Fibroblast of mammary gland (primary cell): ENCODE data around the gene CCHCR1.

ENCODE experiments used
- DNase-seq: peaks from one replicate; pipeline ENCODE4 v3.0.0-alpha.2; 2010; ENCODE audit warnings: low read depth
- H3K4me3 ChIP-seq: 2 replicates; pipeline ENCODE4 v1.5.1; 2011; ENCODE audit warnings: low read depth, mild to moderate bottlenecking, low read length, moderate library complexity; ENCODE audit not compliant: control insufficient read depth
- TF ChIP-seq, protein P1 (sequence below): conservative IDR thresholded peaks from 2 replicates; pipeline ENCODE4 v1.5.1; 2011; ENCODE audit warnings: low read depth, low read length, inconsistent platforms; ENCODE audit not compliant: control insufficient read depth, insufficient read depth

CCHCR1 gene

DNA sequence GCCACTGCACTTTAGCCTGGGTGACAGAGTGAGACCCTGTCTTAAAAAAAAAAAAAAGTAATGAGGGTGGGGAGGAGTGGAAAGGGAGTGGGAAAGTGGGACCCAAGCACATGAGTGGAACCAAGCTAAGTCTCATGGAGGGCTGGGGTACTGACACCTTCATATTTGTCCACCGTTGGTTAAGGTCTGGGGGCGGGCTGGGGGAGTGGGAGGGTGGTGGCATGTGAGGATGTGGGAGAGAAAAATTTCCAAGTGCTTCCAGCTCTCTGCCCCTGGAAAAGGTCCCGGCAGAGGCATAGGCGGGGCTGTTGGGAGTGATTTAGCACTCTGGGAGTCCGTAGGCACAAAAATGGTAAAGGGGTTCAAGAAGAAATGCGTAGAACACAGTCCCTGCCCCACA is 24.8 kb downstream of the CCHCR1 start:
- H3K4me3 ChIP-seq = no peak overlapping the region
- no peak for DNase-seq
- TF ChIP-seq, protein P1, sequence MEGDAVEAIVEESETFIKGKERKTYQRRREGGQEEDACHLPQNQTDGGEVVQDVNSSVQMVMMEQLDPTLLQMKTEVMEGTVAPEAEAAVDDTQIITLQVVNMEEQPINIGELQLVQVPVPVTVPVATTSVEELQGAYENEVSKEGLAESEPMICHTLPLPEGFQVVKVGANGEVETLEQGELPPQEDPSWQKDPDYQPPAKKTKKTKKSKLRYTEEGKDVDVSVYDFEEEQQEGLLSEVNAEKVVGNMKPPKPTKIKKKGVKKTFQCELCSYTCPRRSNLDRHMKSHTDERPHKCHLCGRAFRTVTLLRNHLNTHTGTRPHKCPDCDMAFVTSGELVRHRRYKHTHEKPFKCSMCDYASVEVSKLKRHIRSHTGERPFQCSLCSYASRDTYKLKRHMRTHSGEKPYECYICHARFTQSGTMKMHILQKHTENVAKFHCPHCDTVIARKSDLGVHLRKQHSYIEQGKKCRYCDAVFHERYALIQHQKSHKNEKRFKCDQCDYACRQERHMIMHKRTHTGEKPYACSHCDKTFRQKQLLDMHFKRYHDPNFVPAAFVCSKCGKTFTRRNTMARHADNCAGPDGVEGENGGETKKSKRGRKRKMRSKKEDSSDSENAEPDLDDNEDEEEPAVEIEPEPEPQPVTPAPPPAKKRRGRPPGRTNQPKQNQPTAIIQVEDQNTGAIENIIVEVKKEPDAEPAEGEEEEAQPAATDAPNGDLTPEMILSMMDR = no peak

DNA sequence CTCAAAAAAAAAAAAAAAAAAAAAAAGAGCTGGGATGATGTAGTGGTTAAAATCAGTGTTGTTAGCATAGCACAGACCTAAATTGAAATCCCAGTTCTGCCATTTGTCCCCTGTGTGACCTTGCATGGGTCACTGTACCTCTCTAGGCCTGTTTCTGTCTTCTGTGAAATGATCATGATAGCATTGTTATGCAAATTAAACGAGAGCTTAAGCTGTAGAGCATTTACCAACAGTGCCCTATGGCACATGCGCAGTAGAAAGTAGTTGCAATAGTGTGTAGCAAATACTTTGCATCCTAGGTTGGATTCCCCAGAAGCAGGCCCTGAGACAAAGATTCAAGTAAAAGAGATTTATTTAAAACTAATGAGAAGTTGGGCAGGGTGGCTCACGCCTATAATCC is 26.0 kb downstream of the CCHCR1 start:
- TF ChIP-seq, protein P1 = no peak
- no peak overlapping the region for H3K4me3 ChIP-seq
- DNase-seq = no peak

DNA sequence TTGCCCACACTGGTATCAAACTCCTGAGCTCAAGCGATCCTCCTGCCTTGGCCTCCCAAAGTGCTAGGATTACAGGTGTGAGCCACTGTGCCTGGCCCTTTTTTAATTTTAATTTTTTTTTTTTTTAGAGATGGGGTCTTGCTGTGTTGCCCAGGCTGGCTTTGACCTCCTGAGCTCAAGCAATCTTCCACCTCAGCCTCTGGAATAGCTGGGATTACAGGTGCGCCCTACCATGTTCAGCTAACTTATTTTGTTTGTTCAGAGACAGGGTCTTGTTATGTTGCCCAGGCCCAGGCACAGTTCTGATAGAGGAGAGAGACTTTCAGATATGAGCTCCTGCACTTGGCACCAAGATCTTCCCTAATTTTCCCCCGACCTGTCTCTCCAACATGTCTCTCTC is 26.9 kb downstream of the CCHCR1 start:
- TF ChIP-seq, protein P1 = no peak
- H3K4me3 ChIP-seq = no peak overlapping the region
- no peak for DNase-seq

DNA sequence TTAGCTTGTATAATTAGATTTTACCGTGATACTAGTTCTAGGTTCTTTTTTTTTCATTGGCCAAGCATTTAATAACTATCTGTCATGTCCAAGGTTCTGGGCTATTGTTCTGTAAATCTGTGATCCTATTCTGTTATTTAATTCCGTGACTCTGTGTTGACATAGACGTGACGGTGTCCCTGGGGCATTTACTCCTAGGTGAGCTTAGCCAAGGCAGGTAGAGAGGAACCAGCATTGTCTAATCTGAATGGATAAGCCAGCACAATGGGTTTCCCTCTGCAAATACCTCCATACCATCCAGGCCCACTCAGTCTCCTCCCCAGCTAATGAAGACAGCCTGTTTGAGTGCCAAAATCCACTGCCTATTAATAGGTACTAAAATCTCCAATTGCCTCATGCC is 28.5 kb downstream of the CCHCR1 start:
- DNase-seq = no peak
- H3K4me3 ChIP-seq = no peak overlapping the region
- TF ChIP-seq, protein P1 = no peak

DNA sequence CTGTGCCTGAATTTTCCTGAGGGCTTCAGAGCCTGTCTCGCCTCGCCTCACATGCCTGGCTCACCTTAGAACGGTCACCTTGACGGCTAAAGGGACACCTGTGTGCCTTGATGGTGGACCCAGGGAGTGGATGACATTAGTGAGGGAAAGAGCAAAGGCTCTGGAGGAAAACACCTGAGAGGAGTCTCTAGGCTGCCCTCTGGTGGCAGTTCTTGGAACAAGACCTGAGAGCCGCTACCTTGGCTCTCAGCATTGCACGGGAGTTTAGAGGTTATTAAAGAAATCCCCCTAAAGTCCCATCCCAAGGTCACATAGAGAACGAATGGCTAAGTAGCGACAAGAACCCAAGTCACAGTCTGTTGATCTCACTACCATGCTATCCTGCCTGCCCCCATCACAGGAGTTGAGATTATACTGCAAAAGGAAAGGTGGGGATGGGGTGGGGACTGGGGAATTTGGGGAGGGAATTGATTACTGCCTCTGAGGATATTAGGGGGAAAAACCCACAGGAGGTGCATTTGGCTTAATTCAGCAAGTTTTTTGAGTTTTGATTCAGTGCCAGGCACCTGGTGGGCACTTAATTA is 29.4 kb downstream of the CCHCR1 start:
- TF ChIP-seq, protein P1 = peak; percentile 87
- H3K4me3 ChIP-seq = no peak overlapping the region
- DNase-seq = peak; percentile 40

DNA sequence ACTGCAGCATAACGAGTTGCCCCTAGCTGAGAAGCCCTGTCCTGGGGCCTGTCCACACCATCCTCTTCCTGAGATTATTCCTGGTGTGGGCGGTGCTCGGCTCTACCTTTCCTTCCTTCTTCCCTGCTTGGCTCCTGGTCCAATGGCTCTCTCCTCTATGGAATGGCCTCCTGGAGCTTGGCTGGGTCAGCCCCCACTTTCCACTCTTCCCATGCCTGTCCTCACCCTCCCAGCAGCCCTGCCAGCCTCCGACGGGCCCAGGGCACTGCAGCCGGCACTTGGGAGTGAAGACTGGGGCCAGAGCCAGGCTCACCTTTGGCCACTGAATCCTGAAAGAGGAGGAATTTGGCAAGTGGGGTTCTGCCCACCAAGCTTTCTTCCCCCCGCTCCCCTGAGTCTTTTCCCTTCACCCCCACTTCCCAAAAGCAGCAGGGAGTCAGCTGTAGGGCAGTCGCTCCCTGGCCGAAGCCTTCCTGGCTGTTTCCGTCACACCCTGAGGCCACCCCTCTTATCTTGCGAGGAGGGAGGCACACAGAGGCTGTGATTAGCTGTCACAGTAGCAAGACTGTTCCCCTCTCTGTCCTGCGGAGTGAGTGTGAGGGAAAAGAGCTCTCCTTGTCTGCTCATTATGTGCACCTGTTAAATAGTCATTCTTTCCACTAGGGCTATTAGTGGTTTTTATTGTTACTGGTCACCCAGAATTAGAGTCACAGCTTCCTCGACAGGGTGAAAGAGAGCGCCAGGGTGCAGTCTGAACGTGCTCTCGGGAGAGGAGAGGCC is 31.0 kb downstream of the CCHCR1 start:
- H3K4me3 ChIP-seq = no peak overlapping the region
- TF ChIP-seq, protein P1 = no peak
- no peak for DNase-seq
